Measurements from ENCODE around the gene HDAC9.

DNA sequence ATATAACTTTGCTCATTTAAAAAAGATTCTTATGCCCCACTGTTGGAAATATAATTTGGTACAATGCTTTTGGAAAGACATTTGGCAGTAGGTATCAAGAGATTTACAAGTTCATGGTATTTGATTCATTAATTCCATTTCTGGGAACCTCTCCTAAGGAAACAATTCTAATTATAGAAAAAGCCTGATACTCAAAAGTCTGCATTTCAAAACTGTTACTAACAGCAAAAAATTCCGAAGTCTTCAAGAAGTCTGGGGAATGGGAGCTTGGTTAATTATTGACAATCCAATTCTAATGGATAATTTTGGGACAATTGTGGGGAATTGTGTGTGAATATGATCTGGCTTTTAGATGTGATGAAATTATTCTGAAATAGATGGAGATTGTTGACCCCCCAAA is 59.6 kb downstream of the HDAC9 start:
- TF ChIP-seq TAF1 (IDR thresholded peaks at IDR 0.05; ENCODE audit: borderline replicate concordance, low read depth, low read length) (no peak), POLR2A (IDR thresholded peaks at IDR 0.05; ENCODE audit: low read depth, low read length) (no peak), POLR2AphosphoS5 (IDR thresholded peaks at IDR 0.05; ENCODE audit: low read depth, low read length) (no peak)

Data from GM12892 (cell line).